ENCODE data around the gene RIBC2.
"Not testable (repeated sequence)": the region's sequence is repeated elsewhere in the genome, so short reads cannot be mapped to it uniquely, and the experiment has no call there.

Gene RIBC2, protein sequence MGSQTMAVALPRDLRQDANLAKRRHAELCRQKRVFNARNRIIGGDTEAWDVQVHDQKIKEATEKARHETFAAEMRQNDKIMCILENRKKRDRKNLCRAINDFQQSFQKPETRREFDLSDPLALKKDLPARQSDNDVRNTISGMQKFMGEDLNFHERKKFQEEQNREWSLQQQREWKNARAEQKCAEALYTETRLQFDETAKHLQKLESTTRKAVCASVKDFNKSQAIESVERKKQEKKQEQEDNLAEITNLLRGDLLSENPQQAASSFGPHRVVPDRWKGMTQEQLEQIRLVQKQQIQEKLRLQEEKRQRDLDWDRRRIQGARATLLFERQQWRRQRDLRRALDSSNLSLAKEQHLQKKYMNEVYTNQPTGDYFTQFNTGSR

DNA sequence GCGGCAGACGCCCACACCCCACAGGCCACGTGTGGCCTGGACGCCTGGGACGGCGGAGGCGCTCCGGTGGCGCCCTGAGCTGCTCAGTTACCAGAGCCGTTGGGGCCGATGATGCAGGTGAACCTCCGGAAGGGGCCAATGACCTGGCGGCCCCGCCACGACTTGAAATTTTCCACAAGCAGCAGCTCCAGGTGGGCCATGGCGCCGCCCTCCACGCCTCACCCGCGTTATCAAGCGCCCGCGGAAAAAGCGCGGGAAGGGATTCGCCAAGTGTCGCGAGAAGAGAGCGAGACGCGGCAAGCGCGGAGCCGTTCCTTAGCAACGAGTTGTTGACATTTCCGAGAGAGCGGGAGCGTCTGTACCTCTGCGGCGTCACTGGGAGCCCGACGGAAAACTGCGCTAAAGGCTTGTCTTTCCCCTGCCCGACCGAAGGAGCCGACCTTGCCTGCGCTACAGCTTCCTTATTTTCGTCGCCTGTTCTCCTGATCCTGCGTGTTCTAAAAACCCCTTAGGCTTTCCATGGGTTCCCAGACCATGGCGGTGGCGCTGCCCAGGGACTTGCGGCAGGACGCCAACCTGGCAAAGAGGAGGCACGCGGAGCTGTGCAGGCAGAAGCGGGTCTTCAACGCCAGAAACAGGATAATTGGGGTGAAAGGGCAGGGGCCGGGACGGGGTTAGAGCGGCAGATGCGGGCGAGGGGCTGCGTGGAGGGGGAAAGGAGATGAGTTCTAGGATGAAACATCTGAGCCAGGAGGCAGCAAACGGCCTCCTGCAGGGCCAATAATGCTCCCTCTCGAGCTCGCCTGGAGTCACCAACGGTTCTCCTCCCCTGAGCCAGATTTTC, at the start of gene RIBC2, which contains the start of gene SMC1B:
RIBC2 (plus strand) TSS at position 326 of the 844 bp plus-strand sequence; CDS start at position 520, 194 bp downstream.
SMC1B (minus strand) TSS at position 232 of the 844 bp plus-strand sequence; CDS start at position 200, 32 bp downstream.
- peak; percentile 81 for DNase-seq

DNA sequence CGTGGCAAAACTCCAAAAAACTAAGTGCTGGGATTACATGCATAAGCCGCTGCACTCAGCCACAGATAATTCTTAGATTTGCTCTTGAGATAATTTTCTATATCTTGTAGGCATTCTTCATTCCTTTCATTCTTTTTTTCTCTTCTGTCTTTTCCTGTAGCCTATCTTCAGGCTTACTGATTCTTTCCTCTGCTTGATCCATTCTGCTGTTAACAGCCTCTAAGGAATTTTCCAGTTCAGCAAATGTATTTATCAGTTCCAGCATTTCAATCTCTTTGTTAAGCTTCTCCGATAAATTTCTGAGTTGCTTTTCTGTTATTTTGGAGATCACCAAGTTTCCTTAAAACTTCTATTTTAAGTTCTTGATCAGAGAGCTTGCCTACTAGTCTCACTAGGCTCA, 46.8 kb upstream of the RIBC2 start:
- DNase-seq, result no peak

DNA sequence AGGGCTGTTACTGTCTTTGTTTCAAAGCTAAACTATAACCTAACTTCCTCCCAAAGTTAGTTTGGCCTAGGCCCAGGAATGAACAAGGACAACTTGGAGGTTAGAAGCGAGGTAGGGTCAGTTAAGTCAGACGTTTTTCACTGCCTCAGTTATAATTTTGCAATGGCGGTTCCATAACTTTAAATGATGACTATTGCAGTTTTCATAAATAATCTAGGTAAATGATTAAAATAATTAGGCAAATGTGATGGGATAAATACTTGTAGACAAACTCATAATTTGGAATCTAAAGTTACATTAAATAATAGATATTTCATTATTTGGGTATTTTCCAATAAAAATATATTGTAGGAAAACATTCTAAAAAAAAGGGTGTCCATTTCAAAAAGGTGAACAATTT, 39.9 kb upstream of the RIBC2 start:
- DNase-seq, result not testable (repeated sequence)

DNA sequence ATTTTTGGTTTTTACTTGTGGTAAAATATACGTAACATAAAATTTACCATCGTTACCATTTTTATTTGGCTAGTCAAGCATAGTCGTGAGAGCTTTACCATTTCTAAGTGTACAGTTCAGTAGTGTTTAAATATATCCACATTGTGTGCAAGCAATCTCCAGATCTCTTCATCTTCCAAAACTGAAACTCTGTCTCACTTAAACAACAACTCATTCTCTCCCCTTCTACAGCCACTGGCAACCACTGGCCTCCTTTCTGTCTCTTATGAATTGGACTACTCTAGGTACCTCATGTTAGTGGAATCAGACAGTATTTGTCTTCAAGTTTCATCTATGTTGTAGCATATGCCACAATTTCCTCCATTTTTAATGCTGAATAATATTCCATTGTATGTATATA, 37.5 kb upstream of the RIBC2 start:
- DNase-seq, result no peak

DNA sequence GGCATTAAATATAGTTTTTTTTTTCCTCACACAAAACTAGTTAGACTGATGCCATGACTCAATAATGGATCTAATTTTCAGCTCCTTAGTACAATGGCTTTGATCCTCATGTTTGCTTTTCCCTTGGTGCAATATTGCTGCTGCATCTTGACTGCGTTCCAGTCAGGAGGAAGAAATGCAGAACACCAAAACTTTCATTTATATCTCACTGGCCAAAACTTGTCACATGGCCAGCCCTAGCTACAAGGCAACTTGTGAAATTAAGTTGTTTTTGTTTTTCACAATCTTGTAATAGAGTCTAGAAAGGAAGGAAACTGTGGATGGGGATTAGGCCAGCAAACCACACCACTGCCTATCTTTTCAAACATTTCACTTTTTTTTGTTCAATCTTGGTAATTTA, 36.8 kb upstream of the RIBC2 start:
- DNase-seq, result no peak

DNA sequence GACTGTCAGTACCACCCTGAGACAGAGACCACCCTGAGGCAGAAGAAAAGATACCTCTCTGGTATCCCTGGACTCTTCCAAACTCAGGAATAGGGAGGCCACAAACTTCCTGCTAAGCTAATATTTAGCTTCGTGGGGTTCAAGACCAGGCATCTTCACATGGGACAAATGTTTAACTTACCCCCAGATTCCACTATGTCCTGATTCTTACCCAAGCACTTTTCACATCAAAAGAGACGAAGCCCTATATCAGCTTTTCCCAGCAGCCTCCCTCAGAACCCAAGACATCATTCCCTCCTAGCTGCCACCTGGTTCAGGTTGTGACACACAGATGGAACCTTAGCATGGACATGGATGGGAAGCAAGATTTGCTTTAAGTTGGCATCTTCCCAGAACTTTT, 32.1 kb upstream of the RIBC2 start:
- no peak for DNase-seq

DNA sequence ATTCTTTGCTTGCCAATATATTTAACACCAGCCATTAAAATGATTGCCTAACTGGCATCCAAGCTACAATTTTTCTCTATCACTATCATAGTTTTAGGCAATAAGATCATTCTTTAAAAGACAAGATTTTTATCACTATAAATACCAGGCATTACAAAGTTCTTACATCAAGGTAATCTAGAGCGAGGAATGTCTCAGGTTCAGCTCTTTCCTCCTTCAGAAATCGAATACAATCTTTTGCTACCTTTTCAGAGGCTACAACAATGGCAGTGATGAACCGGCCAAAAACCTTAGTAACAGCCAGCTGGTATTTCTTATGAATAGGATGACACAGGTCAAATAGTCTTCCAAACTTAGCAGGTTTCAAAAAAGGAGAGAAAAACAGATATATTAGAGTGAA, 23.9 kb upstream of the RIBC2 start:
- DNase-seq, result no peak

DNA sequence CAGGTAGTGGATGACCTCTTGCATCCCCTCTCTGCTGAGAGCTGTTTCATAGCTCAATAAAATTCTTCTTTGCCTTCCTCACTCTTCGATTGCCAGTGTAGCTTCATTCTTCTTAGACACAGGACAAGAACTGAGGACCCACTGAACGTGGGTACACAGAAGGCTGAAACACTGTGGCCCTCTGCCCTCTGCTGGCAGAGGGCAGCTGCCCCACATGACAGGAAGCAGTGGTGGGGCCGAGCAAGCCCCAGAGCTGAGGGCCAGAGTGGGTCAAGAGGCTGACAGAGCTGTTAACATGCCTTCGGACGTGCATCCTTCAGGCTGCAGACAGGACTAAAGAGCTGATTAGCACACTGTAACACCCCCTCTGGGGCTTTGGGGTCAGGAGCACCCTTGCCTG, 15.7 kb upstream of the RIBC2 start:
- DNase-seq, result no peak

DNA sequence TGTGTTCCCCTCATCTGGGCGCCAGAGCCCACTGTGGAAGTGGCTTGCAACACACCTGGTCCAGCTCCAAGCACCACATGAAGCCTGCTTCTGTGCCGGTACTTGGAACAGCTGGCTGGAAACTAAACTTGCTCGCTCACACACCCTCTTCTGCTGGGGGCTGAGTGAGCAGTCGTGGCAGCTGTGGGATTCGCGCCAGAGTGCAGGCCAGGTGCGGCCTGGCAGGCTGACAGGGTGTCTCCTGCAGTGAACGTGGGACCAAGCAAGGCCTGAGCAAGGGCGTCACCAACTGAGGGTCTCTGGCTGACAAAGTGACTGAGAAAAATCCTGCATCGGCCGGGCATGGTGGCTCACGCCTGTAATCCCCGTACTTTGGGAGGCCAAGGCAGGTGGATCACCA, 15.3 kb upstream of the RIBC2 start:
- no peak for DNase-seq

DNA sequence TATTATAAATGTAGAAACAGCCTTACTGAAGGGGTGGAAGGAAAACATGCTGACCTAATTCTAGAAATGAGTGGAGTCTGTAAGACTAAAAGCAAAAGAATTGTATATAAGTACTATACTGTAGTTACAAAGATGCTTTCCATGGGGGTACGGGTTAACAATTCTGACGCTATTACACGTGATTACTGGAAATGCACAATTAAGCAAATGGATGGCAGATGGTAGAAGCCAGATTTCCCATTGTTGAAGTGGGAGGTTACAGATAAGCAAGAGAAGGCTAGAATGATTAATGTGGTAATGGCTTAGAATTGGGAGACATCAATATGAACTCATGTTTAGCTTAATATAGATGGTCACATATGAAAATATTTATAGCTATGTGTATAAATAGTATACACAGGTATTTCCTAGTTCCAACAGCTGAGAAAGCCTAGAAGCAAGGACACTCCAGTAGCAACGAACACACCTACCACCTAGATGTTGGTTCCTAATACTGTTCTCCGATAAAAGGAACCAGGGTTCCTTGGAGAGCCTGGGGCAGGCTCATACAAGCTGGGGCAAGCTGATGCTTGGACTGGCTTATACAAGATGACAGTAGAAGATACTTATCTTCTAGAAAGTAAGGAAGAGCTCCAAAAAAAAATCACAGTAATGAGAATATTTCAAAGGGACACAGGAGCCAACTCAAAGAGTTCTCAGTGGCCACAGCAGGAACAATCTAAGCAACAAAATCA, 13.6 kb upstream of the RIBC2 start:
- no peak for DNase-seq

DNA sequence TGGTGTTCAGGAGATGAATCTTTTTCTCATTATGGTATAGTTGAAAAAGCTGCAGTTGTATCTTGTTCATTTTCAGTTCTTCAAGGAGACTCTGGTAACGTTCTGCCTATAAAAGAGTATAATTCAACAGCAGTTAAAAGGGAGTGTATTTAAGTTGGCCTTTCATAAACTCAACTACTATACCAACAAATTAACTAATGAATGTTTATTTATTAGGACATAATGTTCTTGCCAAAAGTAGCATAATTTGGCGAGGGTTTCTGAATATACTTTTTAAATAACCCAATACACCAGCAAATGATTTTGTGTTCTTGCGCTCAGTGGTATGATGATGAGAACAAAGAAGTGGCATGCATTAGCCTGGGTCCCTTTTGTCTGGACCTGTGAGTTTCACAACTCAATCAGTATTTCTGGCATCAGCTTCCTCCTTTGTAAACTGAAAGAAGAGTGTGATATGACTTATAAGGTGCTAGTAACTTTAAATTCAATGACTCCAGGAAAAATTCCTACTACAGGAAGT, 11.0 kb upstream of the RIBC2 start:
- no peak for DNase-seq

DNA sequence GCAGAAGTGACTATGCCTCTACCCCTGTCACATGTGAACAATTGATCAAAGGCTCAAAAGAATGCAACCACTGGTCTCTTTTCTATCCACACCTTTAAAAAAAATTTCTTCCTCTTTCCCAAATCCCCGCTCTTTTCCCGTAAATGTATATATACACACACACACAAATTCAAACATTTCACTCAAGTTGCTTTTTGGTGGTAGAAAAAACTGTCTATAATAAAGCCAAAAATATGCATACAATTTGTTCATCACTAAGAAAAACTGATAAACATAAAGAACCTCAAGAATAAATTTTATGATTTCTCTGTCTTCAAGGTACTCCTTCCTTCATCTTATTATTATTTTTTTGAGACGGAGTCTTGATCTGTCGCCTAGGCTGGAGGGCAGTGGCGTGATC, 5.7 kb upstream of the RIBC2 start:
- DNase-seq, result no peak

DNA sequence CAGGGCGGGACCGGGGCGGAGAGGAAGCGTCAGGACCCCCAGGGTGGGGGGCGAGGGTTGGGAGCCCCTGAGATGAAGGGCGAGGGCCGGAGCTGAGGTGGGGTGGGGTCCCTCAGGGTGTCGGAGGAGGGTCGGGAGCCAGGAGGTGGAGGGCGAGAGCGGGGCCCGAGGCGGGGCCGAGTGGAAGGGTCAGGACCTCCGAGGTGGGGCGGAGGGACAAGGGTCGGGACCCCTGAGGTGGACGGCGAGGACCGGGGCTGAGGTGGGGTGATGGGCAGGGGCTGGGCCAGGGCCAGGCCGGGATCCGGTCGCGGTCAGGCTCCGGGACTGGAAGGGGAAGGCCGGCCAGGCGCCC, 503 bp upstream of the RIBC2 start:
- no peak for DNase-seq

DNA sequence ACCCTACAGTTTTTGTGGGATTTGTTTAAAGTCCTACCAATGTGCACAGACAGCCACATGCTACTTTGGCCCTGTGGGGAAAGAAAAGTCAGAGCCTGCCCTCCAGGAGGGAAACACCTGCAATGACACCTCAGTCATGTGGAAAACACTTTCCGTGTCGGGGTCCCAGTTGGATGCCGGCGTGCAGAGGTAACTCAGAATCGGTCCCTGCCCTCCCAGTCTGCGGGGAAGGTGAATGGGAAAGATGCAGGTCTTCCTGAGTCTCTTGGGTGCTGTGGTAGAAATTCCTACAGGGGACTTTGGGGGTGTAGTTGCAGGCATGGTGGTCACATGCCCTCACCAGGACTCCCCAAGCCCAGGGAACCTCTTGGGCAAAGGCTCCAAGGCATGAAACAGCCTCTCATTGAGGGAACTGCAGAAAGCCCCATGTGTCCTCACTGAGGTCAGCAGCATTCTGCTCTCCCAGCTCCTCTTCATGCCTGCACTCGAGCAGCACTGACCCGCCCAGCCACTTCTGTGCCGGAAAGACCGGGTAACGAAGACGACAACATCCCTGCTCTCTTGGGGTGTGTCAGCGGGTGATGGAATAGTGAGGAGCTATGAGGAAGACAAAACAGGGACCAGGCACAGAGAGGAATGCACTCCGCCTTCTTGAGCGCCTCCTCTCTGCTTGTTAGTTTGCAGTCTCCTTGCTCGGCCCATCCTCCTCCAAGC, 4.7 kb downstream of the RIBC2 start:
- DNase-seq, result no peak

DNA sequence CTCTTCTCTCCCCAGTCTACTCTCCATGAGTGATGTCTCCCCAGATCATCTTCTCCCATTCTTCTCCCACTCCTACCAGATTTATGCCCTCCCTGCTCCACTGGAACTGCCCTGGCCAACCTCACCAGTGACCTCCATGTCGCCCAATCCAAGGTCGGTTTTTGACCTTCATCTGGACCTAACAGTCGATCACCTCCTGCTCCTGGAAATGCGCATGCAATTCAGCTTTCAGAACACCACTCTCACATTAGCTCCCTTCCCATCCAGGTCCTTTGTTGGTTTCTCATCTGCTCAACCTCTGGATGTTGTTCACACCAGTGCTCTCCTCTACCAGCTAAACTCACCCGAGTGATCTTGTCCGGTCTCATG, 5.3 kb downstream of the RIBC2 start:
- no peak for DNase-seq

DNA sequence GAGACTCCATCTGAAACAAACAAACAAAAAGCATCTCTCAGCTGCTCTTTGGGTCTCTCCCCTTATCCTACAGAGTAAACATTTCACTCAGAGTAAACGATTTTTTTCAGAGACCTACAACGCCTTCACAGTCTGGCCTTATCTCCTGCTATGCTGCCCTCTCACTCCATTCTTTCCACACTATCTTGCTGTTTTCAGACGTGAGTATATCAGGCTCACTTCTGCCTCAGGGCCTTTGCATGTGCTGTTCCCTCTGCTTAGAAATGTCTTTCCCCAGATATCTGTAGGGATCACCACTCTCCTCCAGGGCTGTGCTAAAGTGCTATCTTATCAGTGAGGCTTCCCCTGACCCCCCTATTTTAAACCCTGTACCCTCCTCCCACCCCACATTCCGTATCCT, 6.5 kb downstream of the RIBC2 start:
- no peak for DNase-seq

DNA sequence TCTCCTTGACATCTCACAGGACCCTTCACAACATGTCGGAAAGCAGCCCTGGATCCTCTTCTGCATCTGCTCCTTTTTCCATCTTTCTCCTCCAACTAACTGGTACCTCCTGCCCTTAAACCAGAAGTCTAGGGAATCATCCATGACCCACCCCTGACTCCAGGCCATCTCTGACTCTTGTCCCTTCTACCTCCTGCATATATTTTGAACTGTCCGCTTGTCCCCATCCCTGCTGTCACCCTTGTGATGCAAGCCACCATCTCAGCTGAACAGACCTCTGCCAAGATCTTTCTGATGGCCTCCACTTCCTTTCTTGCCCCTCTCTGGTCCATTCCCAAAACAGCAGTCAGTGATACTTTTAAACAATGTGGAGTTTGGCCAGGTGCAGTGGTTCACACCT, 7.0 kb downstream of the RIBC2 start:
- DNase-seq, result no peak

DNA sequence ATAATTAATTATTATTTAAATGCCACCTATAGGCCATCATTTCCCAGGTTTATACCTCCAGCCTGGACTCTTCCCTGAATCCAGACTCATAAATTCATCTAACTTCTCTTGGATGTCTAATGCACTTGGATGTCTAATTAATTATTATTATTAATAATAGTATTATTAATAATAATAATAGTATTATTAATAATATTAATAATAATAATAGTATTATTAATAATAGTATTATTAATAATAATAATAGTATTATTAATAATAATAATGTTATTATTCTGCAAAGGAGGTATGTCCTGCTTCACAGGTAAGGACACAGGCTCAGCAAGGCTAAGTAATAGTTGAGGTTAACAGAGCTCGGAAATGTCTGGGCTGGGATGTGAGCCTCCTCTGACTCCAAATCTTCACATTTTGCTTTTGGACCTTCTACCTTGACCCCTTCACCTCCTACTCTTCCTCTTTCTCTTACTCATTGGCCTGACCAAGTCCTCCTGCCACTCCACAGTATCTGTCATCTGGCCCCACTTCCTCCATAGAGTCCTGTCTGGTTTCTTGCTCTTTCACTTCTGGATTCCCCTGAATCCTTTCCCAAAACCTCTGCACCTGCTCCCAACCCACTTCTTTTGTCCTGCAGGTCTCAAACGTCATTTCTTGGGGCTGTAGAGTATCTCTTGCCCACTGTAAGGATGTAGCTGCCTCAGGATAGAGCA, 8.0 kb downstream of the RIBC2 start:
- no peak for DNase-seq

DNA sequence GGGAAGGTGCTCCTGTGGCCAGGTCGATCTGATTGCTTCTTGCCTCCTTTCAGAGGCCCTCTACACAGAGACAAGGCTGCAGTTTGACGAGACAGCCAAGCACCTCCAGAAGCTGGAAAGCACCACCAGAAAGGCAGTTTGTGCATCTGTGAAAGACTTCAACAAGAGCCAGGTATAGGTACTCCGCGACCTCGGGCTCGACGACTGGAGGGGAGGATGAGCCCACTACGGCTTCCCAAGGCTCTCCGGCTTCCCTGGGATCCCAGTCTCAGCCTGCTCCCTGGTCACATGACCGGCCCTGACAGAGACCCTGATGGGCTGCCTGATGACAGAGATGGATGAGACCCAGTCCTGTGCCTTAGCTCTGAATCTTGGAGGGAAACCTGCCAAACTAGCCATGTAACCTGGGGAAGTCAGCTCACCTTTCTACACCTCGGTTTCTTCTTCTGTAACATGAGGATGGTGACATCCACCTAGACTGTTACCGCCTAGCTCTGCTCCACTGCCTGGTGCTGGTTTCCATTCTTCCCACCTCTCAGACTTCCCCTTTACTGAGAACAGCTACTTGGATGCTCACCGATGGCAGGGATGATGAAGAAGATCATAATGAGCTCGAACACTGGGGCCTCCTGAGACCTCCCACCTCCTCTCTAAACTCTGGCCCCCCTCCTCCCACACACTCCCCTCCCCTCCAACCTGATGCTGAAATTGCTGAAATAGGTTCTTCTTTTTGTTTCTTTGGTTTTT, 8.9 kb downstream of the RIBC2 start:
- no peak for DNase-seq

DNA sequence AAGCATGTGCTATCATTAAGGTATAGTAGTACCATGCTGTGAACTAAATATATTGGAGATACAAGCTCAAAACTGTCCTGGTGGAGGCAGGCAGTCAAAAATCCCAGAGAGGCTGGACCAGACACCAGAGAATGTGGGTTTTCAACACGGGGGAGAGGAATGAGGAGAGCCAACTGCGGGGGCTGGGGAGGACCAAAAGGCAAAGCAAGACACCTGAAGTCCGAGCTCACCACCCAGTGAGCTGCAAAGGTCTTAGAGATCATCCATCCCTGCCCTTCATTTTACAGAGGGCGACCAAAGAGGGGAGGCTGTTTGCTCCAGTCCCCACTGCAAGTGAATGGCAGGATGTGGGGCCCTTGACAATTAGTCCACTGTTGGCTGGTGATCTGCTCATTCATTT, 10.0 kb downstream of the RIBC2 start:
- no peak for DNase-seq

DNA sequence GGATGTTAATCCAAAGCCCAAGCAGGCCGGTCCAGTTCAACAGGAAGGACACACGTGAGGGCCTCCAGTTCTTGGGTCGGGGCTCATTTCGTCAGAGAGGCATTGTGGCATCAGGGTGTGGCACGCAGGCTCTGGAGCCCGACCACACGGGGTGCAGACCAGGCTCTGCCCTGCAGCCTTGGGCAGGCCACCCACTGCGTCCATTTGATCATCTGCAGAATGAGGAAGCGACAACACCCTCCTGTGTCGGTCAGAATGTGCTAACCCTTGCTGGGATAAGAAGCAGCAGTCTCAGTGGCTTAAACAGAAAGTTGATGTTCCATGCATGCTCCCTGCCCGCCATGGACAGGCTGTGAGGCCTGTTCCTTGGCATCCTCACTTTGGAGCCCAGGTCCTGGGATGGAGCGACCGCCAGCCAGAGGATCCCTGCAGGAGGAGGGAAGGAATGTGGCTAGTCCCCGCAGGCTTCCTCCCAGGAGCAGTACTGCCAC, 10.8 kb downstream of the RIBC2 start:
- no peak for DNase-seq
